Panc1 (cell line): ENCODE data around the gene UBE3B. TPM values are rescaled to one million over a fixed set of nuclear protein-coding genes. Genes with fewer than 3 reads are reported as not detected.

Experiments used
- ATAC-seq: fragments of 200-7000 bp; cut with Tn5 transposase; 2 replicates; pipeline ENCODE4 v1.9.1; 2020; ENCODE audit warnings: mild to moderate bottlenecking, moderate library complexity
- BruUV-seq: library from RNA; stranded (reverse); fragments of 400-500 nt; replicated peaks from 2 replicates; lab custom pipeline; 2021; lab: Mats Ljungman, UMichigan
- CTCF ChIA-PET: fragments of 300-600 bp; sonication (Branson Sonifier 250); formaldehyde crosslinking; loops from one replicate; lab custom pipeline; 2022; ENCODE audit warnings: antibody characterized with exemption; lab: Charles Lee
- POLR2A ChIA-PET: fragments of 300-600 bp; sonication (Branson Sonifier 250); formaldehyde crosslinking; loops from one replicate; lab custom pipeline; 2022; ENCODE audit warnings: antibody characterized with exemption; lab: Charles Lee
- DNase-seq: peaks from one replicate; pipeline ENCODE4 v3.0.0-alpha.2; 2010; ENCODE audit warnings: low read depth, low spot score
- H3K27ac ChIP-seq: 2 replicates; pipeline ENCODE4 v1.5.1; 2011; ENCODE audit warnings: mild to moderate bottlenecking, low read length, inconsistent platforms
- H3K27me3 ChIP-seq: fragments of 200-500 bp; sonication (Bioruptor generic); 2 replicates; pipeline ENCODE4 v1.6.0; 2014; ENCODE audit warnings: low read length, inconsistent platforms; ENCODE audit not compliant: control insufficient read depth, insufficient read depth
- H3K36me3 ChIP-seq: fragments of 200-500 bp; sonication (Bioruptor generic); 2 replicates; pipeline ENCODE4 v1.5.1; 2014; ENCODE audit warnings: inconsistent platforms, mild to moderate bottlenecking, low read length, moderate library complexity; ENCODE audit not compliant: control insufficient read depth, insufficient read depth
- H3K4me1 ChIP-seq: 2 replicates; pipeline ENCODE4 v1.5.1; 2011; ENCODE audit warnings: inconsistent platforms, mild to moderate bottlenecking, low read length, moderate library complexity; ENCODE audit not compliant: control insufficient read depth, insufficient read depth
- H3K4me3 ChIP-seq, 2 experiments: 2 replicates each; pipeline ENCODE4 v1.5.1; 2011 to 2012; ENCODE audit warnings: low read depth in 2 of 2, low read length in 2 of 2, mild to moderate bottlenecking in 2 of 2, inconsistent platforms in 1 of 2, moderate library complexity in 1 of 2
- H3K9me3 ChIP-seq: fragments of 200-500 bp; sonication (Bioruptor generic); 2 replicates; pipeline ENCODE4 v1.5.1; 2014; ENCODE audit warnings: low read depth, mild to moderate bottlenecking, inconsistent platforms, low read length, moderate library complexity; ENCODE audit not compliant: control insufficient read depth, insufficient read depth
- CTCF ChIP-seq: fragments of 450-650 bp; IDR thresholded peaks from 2 replicates; pipeline ENCODE4 v1.5.1; 2017; ENCODE audit warnings: mild to moderate bottlenecking
- POLR2AphosphoS5 ChIP-seq: IDR thresholded peaks from 2 replicates; pipeline ENCODE4 v1.6.1; 2012; ENCODE audit warnings: mild to moderate bottlenecking, low read depth, low read length, moderate library complexity
- REST ChIP-seq, 2 experiments: IDR thresholded peaks; 2 replicates each; pipeline ENCODE4 v1.6.1; 2011 to 2012; ENCODE audit warnings: low read depth in 2 of 2, control low read depth in 1 of 2, low read length in 1 of 2, mild to moderate bottlenecking in 1 of 2, moderate library complexity in 1 of 2; ENCODE audit not compliant: insufficient read depth in 1 of 2
- SIN3A ChIP-seq: IDR thresholded peaks from 2 replicates; pipeline ENCODE4 v1.6.1; 2012; ENCODE audit warnings: low read depth, mild to moderate bottlenecking, low read length, moderate library complexity, borderline replicate concordance; ENCODE audit not compliant: insufficient read depth
- TCF7L2 ChIP-seq: IDR thresholded peaks from 2 replicates; pipeline ENCODE4 v1.6.1; 2011; ENCODE audit warnings: mild to moderate bottlenecking, low read depth, low read length, inconsistent platforms
- in situ Hi-C: cut with HindIII; loops from 2 replicates; pipeline ENCODE4 v1.10.0; 2016; ENCODE audit warnings: low sequenced_read_pairs, low pct_unique_long_range_greater_than_20kb
- intact Hi-C: fragments of 100-400 bp; cut with micrococcal nuclease; formaldehyde crosslinking; loops from one replicate; pipeline ENCODE4 v1.10.0; 2022; ENCODE audit not compliant: unreplicated experiment
- total RNA-seq: library from RNA; stranded (reverse); gene quantifications from one replicate; pipeline ENCODE4 v1.2.1, GENCODE V29; 2021; ENCODE audit not compliant: unreplicated experiment

UBE3B gene
- total RNA-seq, 1 experiment from 2014 or later = 38.9 TPM

GRCh38 chr12:109517619-109518018 is 40.2 kb downstream of the UBE3B start:
- no peaks in the 10 kb centered on the region for H3K36me3 ChIP-seq
- intact Hi-C loops (loop anchor here (1.0 kb wide), 1 partner anchor 258 kb away; no protein-coding TSS in a partner anchor), in situ Hi-C loops (no loop called here)
- ChIA-PET CTCF (interaction anchor here (0.8 kb wide), 1 partner anchor 268 kb away, joined by 3 read pairs; no protein-coding TSS in a partner anchor), POLR2A (no interaction called here)
- BruUV-seq = no TSS peak
- no peaks in the 10 kb centered on the region for H3K9me3 ChIP-seq
- no peak overlapping the region for H3K27ac ChIP-seq
- DNase-seq = no peak
- no peak overlapping the region for H3K4me3 ChIP-seq
- no peak for ATAC-seq
- no peaks in the 10 kb centered on the region for H3K4me1 ChIP-seq
- TF ChIP-seq POLR2AphosphoS5 = no peak
- TF ChIP-seq CTCF = no peak
- TF ChIP-seq TCF7L2 = no peak
- no peak for TF ChIP-seq SIN3A
- no peak for TF ChIP-seq REST (IDR thresholded peaks at IDR 0.05; ENCODE audit: insufficient read depth in 1 of 2, low read depth in 2 of 2, low read length in 1 of 2)
- H3K27me3 ChIP-seq = no peaks in the 10 kb centered on the region

- in situ Hi-C loops (no loop called here), intact Hi-C loops (loop anchor here (1.0 kb wide), 1 partner anchor 256 kb away; no protein-coding TSS in a partner anchor)
- no peaks in the 10 kb centered on the region for H3K4me1 ChIP-seq
- POLR2A ChIA-PET = interaction anchor here (0.5 to 0.6 kb wide), 2 partner anchors 36 to 412 kb away, joined by 6 to 15 read pairs; no protein-coding TSS in a partner anchor
- no peak for TF ChIP-seq POLR2AphosphoS5
- peak; percentile 92 for TF ChIP-seq CTCF
- no peak overlapping the region for H3K4me3 ChIP-seq
- no TSS peak for BruUV-seq
- peak; percentile 79; the same call in 1 of the 2 replicates for ATAC-seq
- peak; percentile 33 for DNase-seq
- CTCF ChIA-PET = interaction anchor here (0.6 kb wide), 2 partner anchors 39 to 109 kb away, joined by 3 to 6 read pairs; no protein-coding TSS in a partner anchor
- no peaks in the 10 kb centered on the region for H3K27me3 ChIP-seq
- no peak overlapping the region for H3K27ac ChIP-seq
- no peaks in the 10 kb centered on the region for H3K36me3 ChIP-seq
- H3K9me3 ChIP-seq = no peaks in the 10 kb centered on the region
Measured at GRCh38 chr12:109518820-109519665, 41.6 kb downstream of the UBE3B start.
